HG02588 (cell line): ENCODE measurements around the gene ZXDA.

ENCODE experiments used
- ATAC-seq: cut with Tn5 transposase; IDR thresholded peaks from one replicate; pipeline ENCODE4 v1.9.1; 2021; ENCODE audit warnings: mild to moderate bottlenecking, moderate library complexity; ENCODE audit not compliant: unreplicated experiment

Gene ZXDA

GRCh38 chrX:57899064-57899463 is 11.2 kb downstream of the ZXDA start:
- ATAC-seq, result no peak

- no peak for ATAC-seq
Measured at GRCh38 chrX:57871463-57871862, 38.8 kb downstream of the ZXDA start.
